GM18505 (cell line): ENCODE results near the gene BBX.

Experiments
- ATAC-seq: cut with Tn5 transposase; IDR thresholded peaks from one replicate; pipeline ENCODE4 v1.9.1; 2021; ENCODE audit not compliant: unreplicated experiment
- POLR2A ChIP-seq: IDR thresholded peaks from 4 replicates; pipeline ENCODE4 v1.6.1; 2011; ENCODE audit warnings: borderline replicate concordance; ENCODE audit not compliant: insufficient read depth, insufficient read length; ENCODE audit errors: extremely low read depth

BBX gene

DNA sequence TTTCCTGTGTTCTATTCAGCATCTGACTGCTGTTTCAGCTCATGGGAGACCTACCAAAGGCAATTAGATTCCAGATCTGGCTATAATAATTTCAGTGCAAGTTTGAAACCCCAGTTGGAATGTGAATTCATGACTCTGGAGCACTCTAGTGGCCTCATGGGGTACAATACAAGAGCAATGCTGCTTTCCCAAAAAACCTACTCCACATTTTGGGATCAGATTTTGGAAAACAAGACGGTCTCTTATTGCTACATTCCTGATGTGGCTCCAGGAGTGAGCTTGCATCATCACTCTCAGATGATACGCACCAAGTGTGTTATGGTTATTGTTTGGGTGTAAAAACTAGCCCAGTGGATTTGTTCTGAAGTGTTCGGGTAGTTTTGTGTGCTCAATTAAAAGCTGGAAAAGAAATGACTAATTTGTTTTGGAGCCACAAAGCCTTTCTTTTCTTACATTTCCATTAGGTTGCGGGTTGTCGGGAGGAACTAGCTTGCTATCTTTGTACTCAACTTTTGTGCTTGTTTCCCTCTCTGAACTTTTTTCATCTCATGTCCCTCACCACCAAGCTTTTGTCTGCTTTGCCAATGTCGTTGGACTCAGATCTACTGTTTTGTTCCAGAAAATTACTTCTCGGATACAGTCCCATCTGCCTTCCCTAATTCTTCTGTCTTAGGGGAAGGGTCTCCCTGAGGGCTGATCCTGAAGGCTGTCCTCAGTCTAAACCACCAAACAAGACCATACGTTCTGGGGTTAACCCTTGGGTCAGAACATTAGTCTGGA, 272.1 kb downstream of the BBX start:
- ATAC-seq: no peak
- TF ChIP-seq POLR2A: no peak

DNA sequence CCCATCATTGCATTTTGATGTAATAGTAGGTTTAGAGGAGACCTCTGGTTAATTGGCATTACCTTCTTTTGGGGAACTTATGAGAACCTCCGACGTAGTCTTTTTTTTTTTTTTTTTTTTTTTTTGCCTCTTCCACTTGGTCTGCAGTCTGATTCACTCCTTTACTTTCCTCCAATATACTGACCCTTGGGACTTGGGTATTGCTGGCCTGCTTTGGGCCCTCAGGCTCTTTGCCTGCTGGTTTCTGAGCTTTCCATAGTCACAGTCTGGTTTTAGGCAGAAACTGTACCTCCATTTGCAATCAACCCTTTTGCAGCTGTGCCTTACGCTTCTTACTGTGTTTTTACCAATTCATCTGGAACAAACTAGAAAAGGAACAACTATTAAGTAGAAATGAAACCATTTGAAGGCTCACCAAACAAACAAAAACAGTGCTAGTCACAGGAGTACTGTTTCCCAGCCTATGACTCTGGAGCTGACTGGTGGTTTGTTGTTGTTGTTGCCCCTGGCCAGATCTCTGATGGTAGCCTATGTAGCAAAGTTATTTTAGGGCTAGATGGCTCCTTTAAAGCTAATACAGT, 272.8 kb downstream of the BBX start:
- ATAC-seq: no peak
- TF ChIP-seq POLR2A: no peak

DNA sequence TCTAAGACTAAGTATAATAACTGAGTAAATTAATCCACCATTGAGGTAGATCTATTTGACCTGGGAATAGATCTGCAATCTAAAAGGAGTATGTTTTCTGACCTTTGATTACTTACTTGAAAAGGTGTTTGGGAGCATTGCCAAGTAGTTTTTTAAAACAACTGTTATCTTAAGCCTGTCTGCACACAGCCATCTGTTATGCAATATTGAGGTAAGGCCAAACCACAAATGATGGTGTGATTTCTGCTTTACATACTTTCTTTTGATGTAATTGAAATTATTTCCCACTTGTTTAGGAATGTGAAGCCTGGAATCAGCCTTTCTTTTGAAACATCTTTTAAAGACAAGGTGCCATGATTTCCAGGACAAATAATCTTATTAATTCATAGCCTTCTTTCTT, 274.0 kb downstream of the BBX start:
- no peak for ATAC-seq
- TF ChIP-seq POLR2A: no peak

DNA sequence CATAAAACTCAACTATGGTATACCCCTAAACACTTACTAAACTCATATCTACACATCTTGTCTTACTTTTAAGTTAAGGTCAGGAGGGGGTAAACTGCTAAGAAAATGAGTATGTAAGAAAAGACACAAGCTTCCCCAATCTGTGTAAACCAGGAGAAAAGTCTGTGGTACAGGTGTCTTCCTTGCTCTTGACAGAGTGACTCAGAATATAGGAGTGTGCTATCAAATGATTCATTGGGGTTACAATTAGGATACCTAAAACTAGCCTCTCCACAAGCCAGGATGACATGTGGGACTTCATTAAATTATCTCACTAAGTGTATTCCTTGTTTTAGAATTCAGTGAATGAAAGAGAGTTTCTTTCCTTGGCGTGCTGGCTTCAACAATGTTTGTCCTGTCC, 274.8 kb downstream of the BBX start:
- TF ChIP-seq POLR2A: no peak
- ATAC-seq: no peak

DNA sequence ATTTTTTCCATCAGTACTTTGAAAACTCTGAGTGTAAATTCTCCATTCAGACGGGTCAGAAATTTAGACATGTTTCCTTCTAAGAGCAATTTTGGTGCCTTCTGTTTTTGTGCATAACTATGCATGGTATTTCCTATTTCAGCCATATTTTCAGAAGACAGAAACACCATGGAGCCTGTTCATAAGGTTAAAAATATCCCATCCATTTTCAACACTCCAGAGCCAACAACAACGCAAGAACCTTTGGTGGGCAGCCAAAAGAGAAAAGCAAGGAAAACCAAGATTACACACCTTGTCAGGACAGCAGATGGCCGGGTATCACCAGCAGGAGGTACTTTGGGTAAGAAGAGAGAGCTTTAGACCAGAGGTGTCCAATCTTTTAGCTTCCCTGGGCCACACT, 275.6 kb downstream of the BBX start:
- ATAC-seq: no peak
- TF ChIP-seq POLR2A: no peak

DNA sequence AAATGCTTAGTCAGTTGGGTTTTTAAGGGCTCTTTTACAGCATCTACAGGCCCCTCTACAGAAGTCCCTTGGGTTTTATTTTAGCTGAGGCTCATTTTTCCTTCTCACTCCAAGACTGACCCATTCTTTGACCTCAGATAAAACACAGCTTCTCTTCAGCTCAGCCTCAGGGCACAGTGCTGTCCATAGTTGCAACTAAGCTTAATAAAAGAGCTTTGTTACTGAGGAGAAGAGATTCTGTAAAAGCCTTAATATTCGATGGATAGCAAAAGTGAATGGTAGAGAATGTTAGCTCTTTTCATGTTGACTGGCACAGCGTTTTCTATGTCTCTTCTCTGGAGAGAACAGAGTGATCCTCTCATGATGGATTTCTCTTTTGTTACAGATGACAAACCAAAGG, 277.9 kb downstream of the BBX start:
- TF ChIP-seq POLR2A: no peak
- no peak for ATAC-seq

DNA sequence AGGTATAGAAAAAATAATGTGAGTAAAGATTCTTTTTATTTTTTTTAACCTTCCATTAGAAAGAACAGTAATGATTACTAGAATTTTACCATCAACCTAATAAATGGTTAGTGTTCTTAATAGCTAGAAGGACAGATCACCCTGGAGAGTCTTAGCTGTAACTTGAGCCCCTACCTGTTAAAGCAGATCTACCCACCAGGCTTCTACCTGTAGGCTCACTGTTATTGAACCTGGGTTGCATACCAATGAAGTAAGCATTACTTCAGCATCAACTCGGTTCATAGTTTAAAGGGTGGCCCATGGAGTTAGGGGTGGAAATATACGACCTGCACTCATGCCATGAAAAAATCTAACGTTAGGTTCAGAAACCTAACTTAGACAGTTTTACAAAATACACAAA, 280.4 kb downstream of the BBX start:
- no peak for ATAC-seq
- TF ChIP-seq POLR2A: no peak

DNA sequence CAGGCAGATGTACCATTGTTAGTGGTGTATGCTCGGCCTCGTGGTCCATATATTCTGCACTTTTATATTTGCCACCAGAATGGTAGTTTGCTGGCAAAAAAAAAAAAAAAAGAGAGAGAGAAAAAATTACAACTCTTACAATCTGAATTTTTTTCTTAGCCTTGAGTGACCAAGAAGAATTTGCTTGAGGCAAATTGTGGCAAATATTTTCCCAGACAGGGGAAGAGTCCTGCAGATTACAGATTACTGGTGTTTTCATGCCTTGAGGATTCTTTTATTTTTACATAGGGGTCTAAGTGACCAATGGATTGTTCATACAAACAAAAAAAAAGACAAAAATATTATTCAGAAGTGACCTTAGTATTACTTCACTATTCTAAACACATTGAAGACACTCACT, 283.3 kb downstream of the BBX start:
- ATAC-seq: no peak
- no peak for TF ChIP-seq POLR2A

DNA sequence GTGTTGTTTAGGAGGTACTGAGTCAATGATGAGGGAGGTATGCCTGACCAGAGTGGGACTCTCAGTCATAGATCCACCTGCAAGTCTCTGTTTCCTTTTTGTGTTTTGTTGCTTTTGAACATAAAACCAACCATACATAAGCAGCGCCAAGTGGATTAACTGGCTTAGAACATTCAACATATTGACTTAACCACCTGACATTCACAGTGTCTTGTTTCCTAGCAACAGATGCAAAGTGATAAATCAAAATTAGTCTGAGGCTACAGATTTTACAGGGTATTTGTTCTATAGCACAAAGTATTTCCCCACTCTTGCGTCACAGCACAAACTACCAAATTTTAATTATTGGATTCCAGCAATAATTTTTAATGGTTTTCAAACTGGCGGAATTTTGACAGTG, 283.8 kb downstream of the BBX start:
- no peak for TF ChIP-seq POLR2A
- ATAC-seq: no peak

DNA sequence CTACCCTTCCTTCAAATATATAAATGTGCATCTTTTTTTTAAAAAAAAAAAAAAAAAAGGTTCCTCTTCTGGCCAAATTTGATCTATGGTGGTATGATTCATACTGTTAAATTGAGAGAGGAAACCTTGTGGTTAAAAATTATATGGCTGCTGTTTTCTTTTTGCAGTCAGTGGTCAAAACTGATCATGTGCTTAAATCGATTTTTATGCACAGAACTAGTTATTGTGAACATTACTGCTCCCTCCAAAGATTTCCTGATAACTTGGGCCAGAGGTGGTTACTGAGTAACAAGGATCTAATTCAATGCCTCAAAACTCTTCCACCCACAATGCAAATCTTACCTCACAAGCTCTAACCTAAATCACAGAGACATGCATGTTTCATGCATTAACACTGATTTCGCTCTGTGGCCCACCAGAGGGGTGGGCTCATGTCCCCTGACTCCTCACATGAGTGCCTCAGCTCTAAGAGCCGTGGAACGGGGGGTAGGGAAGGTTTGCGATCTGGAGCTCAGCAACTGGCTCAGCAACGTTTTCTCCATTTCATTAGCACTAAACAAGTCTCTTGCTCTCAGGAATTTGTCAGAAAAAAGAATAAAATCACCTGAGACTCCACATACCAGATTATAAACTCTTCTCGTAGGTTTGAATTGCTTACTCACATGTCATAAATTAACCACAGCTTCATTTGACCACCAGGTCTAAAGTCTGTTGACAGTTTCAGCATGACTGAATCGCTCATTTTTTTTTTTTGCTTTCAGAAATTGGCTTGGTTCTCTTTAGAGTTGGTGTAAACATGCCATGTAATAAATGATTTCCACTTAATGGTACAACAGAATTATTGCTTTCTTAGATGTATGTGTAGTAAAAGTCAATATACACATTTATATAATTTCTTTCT, 287.7 kb downstream of the BBX start:
- ATAC-seq: no peak
- TF ChIP-seq POLR2A: no peak

DNA sequence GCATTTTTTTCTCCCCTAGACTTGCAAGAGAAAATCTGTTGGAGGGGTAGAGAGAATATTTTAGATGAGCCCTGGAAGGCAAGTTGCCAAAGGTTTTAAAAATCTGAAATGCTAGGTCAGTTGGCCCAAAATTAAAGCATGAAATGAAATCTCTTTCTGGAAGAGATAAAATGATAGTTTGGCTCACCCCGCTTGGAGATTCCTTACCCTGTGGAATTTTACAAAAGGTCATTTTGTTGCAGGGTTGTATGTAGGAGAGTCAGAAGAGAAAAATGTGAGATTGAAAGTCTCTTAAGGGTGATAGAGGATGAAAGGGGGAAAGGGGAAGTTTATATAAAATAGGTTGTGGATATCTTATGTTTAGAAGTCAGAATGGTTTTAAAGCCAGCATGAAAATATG, 290.3 kb downstream of the BBX start:
- no peak for TF ChIP-seq POLR2A
- no peak for ATAC-seq

DNA sequence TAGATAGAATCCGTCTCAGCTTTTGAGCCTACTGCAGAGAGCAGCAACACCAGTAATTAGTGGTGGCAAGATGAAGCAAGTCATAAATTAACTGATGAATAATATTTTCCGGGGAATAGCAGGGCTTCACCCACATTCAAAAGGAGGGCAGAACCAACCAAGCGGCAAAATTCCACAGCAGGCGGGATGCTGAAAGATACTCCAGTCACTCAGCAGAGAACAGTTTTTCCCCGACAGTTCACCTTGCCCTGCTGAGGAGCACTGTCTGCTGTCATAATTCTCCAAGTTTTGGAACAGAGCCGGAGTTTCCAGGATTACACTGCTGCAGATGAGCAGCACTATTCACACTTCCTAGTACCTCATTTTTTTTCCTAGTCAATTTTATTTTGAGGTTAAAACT, 293.3 kb downstream of the BBX start:
- TF ChIP-seq POLR2A: no peak
- no peak for ATAC-seq

DNA sequence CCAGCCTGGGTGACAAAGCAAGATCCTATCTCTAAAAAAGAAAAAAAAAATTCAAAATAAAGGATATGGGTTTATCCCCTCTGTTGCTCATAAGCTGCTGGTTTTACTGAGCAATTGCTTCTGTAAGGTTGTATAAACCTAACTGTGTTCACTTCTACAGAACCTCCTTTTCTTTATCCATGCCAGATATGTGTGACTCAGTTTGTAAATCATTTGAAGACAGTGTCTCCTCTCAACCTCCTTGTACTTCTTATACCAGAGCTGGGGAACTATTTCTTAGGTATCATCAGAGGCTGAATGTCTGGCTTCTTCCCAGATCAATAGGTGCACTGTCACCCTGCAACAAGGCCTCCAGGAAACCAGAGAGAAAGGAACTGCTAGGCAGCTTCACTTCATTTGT, 294.3 kb downstream of the BBX start:
- ATAC-seq: no peak
- no peak for TF ChIP-seq POLR2A

DNA sequence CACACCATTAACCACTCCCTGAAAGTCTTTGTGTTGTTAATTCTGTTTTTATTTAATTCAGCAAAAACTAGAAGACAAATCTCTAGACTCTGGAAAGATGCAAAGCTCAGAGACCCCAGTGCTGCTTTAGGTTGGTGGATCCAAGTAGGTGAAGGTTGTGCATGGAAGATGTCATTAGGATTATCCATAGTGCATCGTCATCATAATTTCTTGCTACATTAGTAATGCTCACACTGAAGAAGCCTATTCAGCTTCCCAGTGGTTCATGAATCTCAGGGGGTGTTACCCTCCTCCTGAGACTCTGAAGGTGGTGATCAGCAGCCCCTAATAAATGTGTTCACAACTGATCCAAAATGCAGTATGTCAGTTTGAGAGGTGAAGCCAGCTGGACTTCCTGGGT, 295.3 kb downstream of the BBX start:
- TF ChIP-seq POLR2A: no peak
- ATAC-seq: no peak

DNA sequence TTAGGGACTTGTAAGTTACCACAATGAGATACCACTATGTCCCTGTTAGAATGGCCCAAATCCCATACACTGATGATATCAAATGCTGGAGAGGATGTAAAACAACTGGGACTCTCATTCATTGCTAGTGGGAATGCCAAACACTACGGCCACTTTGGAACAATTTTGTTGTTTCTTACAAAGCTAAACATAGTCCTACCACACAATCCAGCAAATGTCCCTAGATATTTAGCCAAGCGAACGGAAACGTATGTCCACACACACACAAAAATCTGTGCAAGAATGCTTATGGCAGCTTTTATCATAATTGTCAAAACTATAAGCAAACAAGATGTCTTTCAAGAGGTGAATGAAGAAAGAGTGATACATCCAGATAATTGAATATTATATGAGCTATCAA, 296.9 kb downstream of the BBX start:
- ATAC-seq: no peak

DNA sequence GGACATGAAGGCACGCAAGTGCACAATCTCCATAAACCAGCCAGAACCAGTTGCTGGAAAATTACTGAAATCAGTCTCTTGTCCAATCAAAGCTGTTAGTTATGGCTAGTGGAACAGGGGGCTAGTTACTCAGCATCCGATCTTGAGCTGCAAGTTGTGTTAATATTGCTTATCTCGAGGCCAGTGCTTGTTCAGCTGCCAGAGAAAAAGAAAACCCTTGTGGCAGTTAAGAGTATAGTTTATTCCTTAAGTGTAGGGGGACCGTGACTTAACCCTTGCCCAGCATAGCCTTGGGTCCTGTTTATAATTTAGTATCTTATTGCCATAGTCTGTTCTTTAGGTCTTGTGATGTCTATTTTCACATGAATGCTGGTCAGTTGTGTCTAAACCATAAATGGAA, 299.5 kb downstream of the BBX start:
- TF ChIP-seq POLR2A: no peak
- no peak for ATAC-seq

More for the DNA sequence above, 296.9 kb downstream of the BBX start:
- TF ChIP-seq POLR2A: no peak
